Adrenal gland (tissue), 12 donors: ENCODE results near the gene RLN3. TPM values are rescaled to one million over a fixed set of nuclear protein-coding genes. Genes with fewer than 3 reads are reported as not detected.
"Not testable (repeated sequence)": the region's sequence is repeated elsewhere in the genome, so short reads cannot be mapped to it uniquely, and the experiment has no call there.

Source experiments
- DNase-seq, 7 donors: peaks; one replicate each; pipeline ENCODE4 v3.0.0-alpha.2; 2019 to 2020
- H3K27ac ChIP-seq, 5 donors: fragments of 200-600 bp; sonication (generic) in 4 of 5; 1 replicate in 3 of 5; 2 replicates in 2 of 5; pipeline versions ENCODE4 v1.5.1 to v1.8.0; 2016 to 2020; ENCODE audit warnings: mild to moderate bottlenecking in 1 of 5
- H3K27me3 ChIP-seq: fragments of 200-600 bp; 2 replicates; pipeline ENCODE4 v1.8.0; 2021
- H3K36me3 ChIP-seq, 2 donors: fragments of 200-600 bp; replicated peaks in 1 of 2; 1 replicate in 1 of 2; 2 replicates in 1 of 2; pipeline versions ENCODE4 v1.5.1 to v1.8.0; 2018 to 2022
- H3K4me1 ChIP-seq, 2 donors: fragments of 200-600 bp; replicated peaks in 1 of 2; 1 replicate in 1 of 2; 2 replicates in 1 of 2; pipeline versions ENCODE4 v1.5.1 to v1.8.0; 2018 to 2021
- H3K4me3 ChIP-seq, 4 donors: fragments of 200-600 bp; sonication (generic) in 3 of 4; one replicate each; pipeline ENCODE4 v1.5.1; 2016 to 2018
- H3K9me3 ChIP-seq, 3 donors: fragments of 200-600 bp; sonication (generic) in 1 of 3; replicated peaks in 1 of 3; 1 replicate in 2 of 3; 2 replicates in 1 of 3; pipeline versions ENCODE4 v1.5.1 to v1.8.0; 2016 to 2021
- CTCF ChIP-seq, 6 experiments: fragments of 450-650 bp in 4 of 6; fragments of 200-600 bp in 2 of 6; sonication (generic) in 1 of 6; IDR thresholded peaks; 1 replicate in 5 of 6; 2 replicates in 1 of 6; pipeline versions ENCODE4 v1.5.1 to v1.8.0; 2016 to 2021; ENCODE audit warnings: antibody characterized with exemption in 6 of 6, mild to moderate bottlenecking in 2 of 6, moderate library complexity in 1 of 6
- POLR2A ChIP-seq, 2 donors: fragments of 450-650 bp; IDR thresholded peaks; one replicate each; pipeline ENCODE4 v1.6.1; 2017; ENCODE audit warnings: antibody characterized with exemption in 2 of 2, mild to moderate bottlenecking in 2 of 2, moderate library complexity in 1 of 2
- WGBS, 4 donors: extraction: QIAGEN DNeasy Blood & Tissue Kit in 2 of 4; methylation state at CpG; one replicate each; pipeline versions ENCODE4 v1.1.5 to v1.1.7; 2013 to 2017; 5-methylcytosine and 5-hydroxymethylcytosine counted together
- intact Hi-C, 2 donors: fragments of 100-400 bp; cut with DNase I; formaldehyde crosslinking; loops; one replicate each; pipeline versions ENCODE4 v1.14.1 to v1.15.0; 2022 to 2023
- polyA plus RNA-seq, 3 donors: library from polyadenylated mRNA; stranded (reverse); fragments of 200-250 nt in 2 of 3; fragments of 350-450 nt in 1 of 3; fragmentation: Illumina TruSeq in 1 of 3; extraction: RNeasy Lipid Tissue Mini Kit (QIAGEN cat#74804) in 1 of 3; gene quantifications; one replicate each; pipeline ENCODE4 v1.2.3, GENCODE V29; 2013 to 2014
- total RNA-seq, 9 donors: library from RNA; depleted of rRNA in 4 of 9; stranded (reverse); fragments of >200 nt in 4 of 9; fragments of 120-200 nt in 1 of 9; fragmentation: NEBNext Ultra II Directional in 1 of 9; extraction: Animal tissue kit (Norgen Biotek cat#: 25700) in 1 of 9; gene quantifications; one replicate each; pipeline versions ENCODE4 v1.1.0 to v1.2.4, GENCODE V29; 2013 to 2023
- donor health status: healthy with polysubstance abuse.
- donor health status: Bipolar disorder and iron deficiency.
- donor health status: DM: yes; HTN: yes; CAD: no.
- donor health status: DM: no; HTN: no; CAD: no.
- donor health status: DM: no; HTN: no; CAD: no.
- donor health status: DM: yes; HTN: yes; CAD: no.

RLN3 gene
- total and polyA plus RNA-seq, 12 donors: not detected

GRCh38 chr19:14048443-14049153 is 20.6 kb downstream of the RLN3 start:
- no peak overlapping the region for H3K4me3 ChIP-seq
- no peaks in the 10 kb centered on the region for H3K36me3 ChIP-seq
- H3K9me3 ChIP-seq: no peaks in the 10 kb centered on the region
- 66 to 74% (median 69%) methylated on average over 7 to 8 of the region's 8 CpGs for WGBS, 4 donors
- no peak overlapping the region for H3K27ac ChIP-seq
- intact Hi-C loops: loop anchor here in 1 of 2 donors (10.0 kb wide), 1 partner anchor 164 kb away; no protein-coding TSS in a partner anchor
- no peaks in the 10 kb centered on the region for H3K4me1 ChIP-seq
- DNase-seq: peak; percentile 42 to 70 (median 52)
- TF ChIP-seq POLR2A (IDR thresholded peaks at IDR 0.05) (no peak), CTCF (IDR thresholded peaks at IDR 0.05) (peak; percentile 43 to 79 (median 64))
- H3K27me3 ChIP-seq: no peaks in the 10 kb centered on the region

- intact Hi-C loops: loop anchor here (10.0 kb wide), 2 partner anchors 166 to 456 kb away; no protein-coding TSS in a partner anchor
Measured at GRCh38 chr19:14050512-14050911, 22.6 kb downstream of the RLN3 start.

DNA sequence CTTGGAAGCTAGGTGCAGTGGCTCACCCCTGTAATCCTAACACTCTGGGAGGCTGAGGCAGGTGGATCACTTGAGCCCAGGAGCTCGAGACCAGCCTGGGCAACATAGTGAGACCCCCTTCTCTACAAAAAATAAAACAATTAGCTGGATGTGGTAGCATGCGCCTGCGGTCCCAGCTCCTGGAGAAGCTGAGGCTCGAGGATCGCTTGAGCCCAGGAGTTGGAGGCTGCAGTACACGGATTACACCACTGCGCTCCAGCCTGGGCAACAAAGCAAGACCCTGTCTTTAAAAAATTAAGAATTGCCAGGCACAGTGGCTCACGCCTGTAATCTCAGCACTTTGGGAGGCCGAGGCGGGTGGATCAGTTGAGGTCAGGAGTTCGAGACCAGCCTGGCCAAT is 23.0 kb downstream of the RLN3 start:
- DNase-seq, H3K4me3 ChIP-seq, H3K36me3 ChIP-seq, H3K27me3 ChIP-seq, H3K9me3 ChIP-seq, H3K4me1 ChIP-seq, H3K27ac ChIP-seq: not testable (repeated sequence)
- intact Hi-C loops: loop anchor here (10.0 kb wide), 2 partner anchors 166 to 456 kb away; no protein-coding TSS in a partner anchor
- 63 to 88% (median 87%) methylated on average over 4 to 11 of the region's 11 CpGs for WGBS, 4 donors

More at GRCh38 chr19:14050512-14050911, 22.6 kb downstream of the RLN3 start:
- Histone ChIP-seq H3K36me3 (no peaks in the 10 kb centered on the region), H3K27ac (no peak overlapping the region), H3K9me3 (no peaks in the 10 kb centered on the region), H3K27me3 (no peaks in the 10 kb centered on the region), H3K4me1 (no peaks in the 10 kb centered on the region), H3K4me3 (no peak overlapping the region)
- DNase-seq: no peak
- WGBS, 4 donors: 91 to 93% (median 92%) methylated on average over 3 to 4 of the region's 4 CpGs
- TF ChIP-seq POLR2A (IDR thresholded peaks at IDR 0.05) (no peak), CTCF (IDR thresholded peaks at IDR 0.05) (no peak)

DNA sequence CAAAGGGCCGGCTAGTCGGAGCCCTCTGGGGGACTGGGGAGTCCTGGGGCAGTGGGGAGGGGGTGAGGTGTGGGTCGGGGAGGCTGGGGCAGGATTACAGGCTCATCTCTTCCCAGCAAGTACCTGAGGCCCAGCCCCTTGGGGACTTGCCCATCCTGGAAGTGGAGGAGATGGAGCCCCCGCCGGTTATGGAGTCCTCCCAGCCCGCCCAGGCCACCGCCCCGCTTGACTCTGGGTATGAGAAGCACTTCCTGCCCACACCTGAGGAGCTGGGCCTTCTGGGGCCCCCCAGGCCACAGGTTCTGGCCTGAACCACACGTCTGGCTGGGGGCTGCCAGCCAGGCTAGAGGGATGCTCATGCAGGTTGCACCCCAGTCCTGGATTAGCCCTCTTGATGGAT is 24.0 kb downstream of the RLN3 start:
- DNase-seq: no peak
- 72 to 87% (median 82%) methylated on average over 7 to 9 of the region's 9 CpGs; no CpG with 5 or more reads in 1 of the 4 donors for WGBS, 4 donors
- H3K27me3 ChIP-seq: no peaks in the 10 kb centered on the region
- no peaks in the 10 kb centered on the region for H3K4me1 ChIP-seq
- TF ChIP-seq POLR2A (IDR thresholded peaks at IDR 0.05) (no peak), CTCF (IDR thresholded peaks at IDR 0.05) (no peak)
- no peak overlapping the region for H3K27ac ChIP-seq
- H3K9me3 ChIP-seq: no peaks in the 10 kb centered on the region
- intact Hi-C loops: loop anchor here (10.0 kb wide), 2 partner anchors 167 to 457 kb away; no protein-coding TSS in a partner anchor
- H3K36me3 ChIP-seq: no peaks in the 10 kb centered on the region
- no peak overlapping the region for H3K4me3 ChIP-seq
